NCI-H1417 treated with DMSO at 0.1 percent for 48 hours (cell line): ENCODE measurements around the gene ACR.
"Not testable (repeated sequence)": the region's sequence is repeated elsewhere in the genome, so short reads cannot be mapped to it uniquely, and the experiment has no call there.

Source experiments
- DNase-seq: peaks from one replicate; lab custom pipeline; 2025; lab: John Stamatoyannopoulos, UW

The ACR gene

GRCh38 chr22:50780244-50780643 lies 42.2 kb downstream of the ACR start:
- not testable (repeated sequence) for DNase-seq

GRCh38 chr22:50782253-50782652 lies 44.2 kb downstream of the ACR start:
- not testable (repeated sequence) for DNase-seq

- DNase-seq, result not testable (repeated sequence)
Measured at GRCh38 chr22:50783033-50783879, 45.3 kb downstream of the ACR start, which contains the start of gene RABL2B. Gene RABL2B, minus strand, starts transcription at chr22:50783636. Its CDS starts 1,342 bp downstream, at chr22:50782294.

- DNase-seq, result not testable (repeated sequence)
Measured at GRCh38 chr22:50783880-50784276, 45.9 kb downstream of the ACR start.

- not testable (repeated sequence) for DNase-seq
Measured at GRCh38 chr22:50785289-50785688, 47.3 kb downstream of the ACR start.

GRCh38 chr22:50786936-50787335 lies 48.9 kb downstream of the ACR start:
- not testable (repeated sequence) for DNase-seq
